ENCODE data around the gene RIPK4. TPM values are rescaled to one million over a fixed set of nuclear protein-coding genes. Genes with fewer than 3 reads are reported as not detected.

The RIPK4 gene
- total RNA-seq, 1 donor from 2014 or later = 15.7 TPM

GRCh38 chr21:41712730-41713129, 54.1 kb downstream of the RIPK4 start:
- Mint-ChIP-seq H3K27ac (peak overlapping the region; percentile 66), H3K4me3 (peak overlapping the region; percentile 49), H3K27me3 (ENCODE audit: low read depth) (peaks cover 2% of the 10 kb centered on the region), H3K36me3 (no peaks in the 10 kb centered on the region), H3K9me3 (no peaks in the 10 kb centered on the region), H3K4me1 (peaks cover 43% of the 10 kb centered on the region)
- TF ChIP-seq, protein P1, sequence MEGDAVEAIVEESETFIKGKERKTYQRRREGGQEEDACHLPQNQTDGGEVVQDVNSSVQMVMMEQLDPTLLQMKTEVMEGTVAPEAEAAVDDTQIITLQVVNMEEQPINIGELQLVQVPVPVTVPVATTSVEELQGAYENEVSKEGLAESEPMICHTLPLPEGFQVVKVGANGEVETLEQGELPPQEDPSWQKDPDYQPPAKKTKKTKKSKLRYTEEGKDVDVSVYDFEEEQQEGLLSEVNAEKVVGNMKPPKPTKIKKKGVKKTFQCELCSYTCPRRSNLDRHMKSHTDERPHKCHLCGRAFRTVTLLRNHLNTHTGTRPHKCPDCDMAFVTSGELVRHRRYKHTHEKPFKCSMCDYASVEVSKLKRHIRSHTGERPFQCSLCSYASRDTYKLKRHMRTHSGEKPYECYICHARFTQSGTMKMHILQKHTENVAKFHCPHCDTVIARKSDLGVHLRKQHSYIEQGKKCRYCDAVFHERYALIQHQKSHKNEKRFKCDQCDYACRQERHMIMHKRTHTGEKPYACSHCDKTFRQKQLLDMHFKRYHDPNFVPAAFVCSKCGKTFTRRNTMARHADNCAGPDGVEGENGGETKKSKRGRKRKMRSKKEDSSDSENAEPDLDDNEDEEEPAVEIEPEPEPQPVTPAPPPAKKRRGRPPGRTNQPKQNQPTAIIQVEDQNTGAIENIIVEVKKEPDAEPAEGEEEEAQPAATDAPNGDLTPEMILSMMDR (IDR thresholded peaks at IDR 0.05; ENCODE audit: unreplicated experiment) = no peak
- no peak for DNase-seq (ENCODE audit: low spot score in 2 of 2, unreplicated experiment in 2 of 2)

DNA sequence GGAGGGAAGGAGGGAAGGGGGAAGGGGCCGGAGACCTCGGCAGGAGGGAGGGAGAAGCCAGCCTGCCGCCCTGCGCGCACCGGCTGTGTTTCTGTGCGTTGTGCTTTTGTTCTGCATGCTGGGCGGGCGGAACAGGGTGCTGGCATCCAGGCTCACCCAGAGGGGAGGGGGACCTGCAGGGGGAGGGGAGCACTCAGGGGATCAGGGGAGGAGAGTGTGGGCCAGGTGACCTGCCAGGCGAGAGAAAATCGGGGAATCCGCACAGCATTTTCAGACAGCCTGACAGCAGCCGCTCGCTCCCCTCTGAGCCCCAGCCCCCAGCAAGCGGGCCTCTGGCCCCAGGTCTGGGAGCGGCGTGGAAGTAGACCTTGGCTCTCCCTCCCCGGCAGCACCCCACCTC, 54.7 kb downstream of the RIPK4 start:
- peaks cover 2% of the 10 kb centered on the region for H3K27me3 Mint-ChIP-seq (ENCODE audit: low read depth)
- no peaks in the 10 kb centered on the region for H3K36me3 Mint-ChIP-seq
- peaks cover 4% of the 10 kb centered on the region for H3K9me3 Mint-ChIP-seq
- no peak for DNase-seq (ENCODE audit: low spot score in 2 of 2, unreplicated experiment in 2 of 2)
- H3K27ac Mint-ChIP-seq = peak overlapping the region; percentile 83
- H3K4me1 Mint-ChIP-seq = peaks cover 43% of the 10 kb centered on the region
- no peak overlapping the region for H3K4me3 Mint-ChIP-seq
- TF ChIP-seq, protein P1 (IDR thresholded peaks at IDR 0.05; ENCODE audit: unreplicated experiment) = no peak

- Mint-ChIP-seq H3K4me3 (no peak overlapping the region), H3K36me3 (no peaks in the 10 kb centered on the region), H3K27me3 (ENCODE audit: low read depth) (peaks cover 2% of the 10 kb centered on the region), H3K27ac (peak overlapping the region; percentile 83), H3K4me1 (peaks cover 43% of the 10 kb centered on the region), H3K9me3 (peaks cover 11% of the 10 kb centered on the region)
- no peak for DNase-seq (ENCODE audit: low spot score in 2 of 2, unreplicated experiment in 2 of 2)
- TF ChIP-seq, protein P1 (IDR thresholded peaks at IDR 0.05; ENCODE audit: unreplicated experiment) = no peak
Measured at GRCh38 chr21:41711416-41712007, 55.3 kb downstream of the RIPK4 start.

DNA sequence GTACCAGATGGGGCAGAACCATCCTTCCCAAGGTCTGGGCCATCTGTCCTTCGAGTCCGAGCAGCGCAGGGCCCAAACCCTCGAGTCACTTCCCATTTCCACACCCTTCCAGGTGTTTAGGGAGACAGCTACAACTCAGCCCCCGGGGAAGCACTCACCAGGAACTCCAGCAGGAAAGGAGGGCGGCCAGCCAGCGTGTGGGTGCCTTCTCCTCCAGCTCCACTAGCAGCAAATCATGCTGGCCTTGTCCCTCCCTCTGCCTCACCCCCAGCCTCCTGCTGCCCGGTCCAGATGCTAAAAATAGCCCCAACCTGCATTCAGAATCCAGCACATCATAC, 56.1 kb downstream of the RIPK4 start:
- Mint-ChIP-seq H3K27me3 (ENCODE audit: low read depth) (peaks cover 2% of the 10 kb centered on the region), H3K4me1 (peaks cover 37% of the 10 kb centered on the region), H3K9me3 (peaks cover 11% of the 10 kb centered on the region), H3K36me3 (no peaks in the 10 kb centered on the region), H3K27ac (no peak overlapping the region), H3K4me3 (no peak overlapping the region)
- TF ChIP-seq, protein P1 (IDR thresholded peaks at IDR 0.05; ENCODE audit: unreplicated experiment) = no peak
- DNase-seq (ENCODE audit: low spot score in 2 of 2, unreplicated experiment in 2 of 2) = no peak

GRCh38 chr21:41709965-41710822, 56.7 kb downstream of the RIPK4 start:
- no peak overlapping the region for H3K4me3 Mint-ChIP-seq
- H3K9me3 Mint-ChIP-seq = peaks cover 11% of the 10 kb centered on the region
- no peak overlapping the region for H3K27ac Mint-ChIP-seq
- peaks cover 31% of the 10 kb centered on the region for H3K4me1 Mint-ChIP-seq
- H3K36me3 Mint-ChIP-seq = no peaks in the 10 kb centered on the region
- DNase-seq (ENCODE audit: low spot score in 2 of 2, unreplicated experiment in 2 of 2) = no peak
- peaks cover 2% of the 10 kb centered on the region for H3K27me3 Mint-ChIP-seq (ENCODE audit: low read depth)
- TF ChIP-seq, protein P1 (IDR thresholded peaks at IDR 0.05; ENCODE audit: unreplicated experiment) = no peak
